HEK293 (cell line): ENCODE measurements around the gene CCR6.

ENCODE experiments used
- CTCF ChIA-PET: fragments of 350-600 bp; formaldehyde crosslinking; extraction: SDS; loops from one replicate; lab custom pipeline; 2021; ENCODE audit warnings: antibody characterized with exemption; lab: Yijun Ruan, JAX
- POLR2A ChIA-PET: fragments of 300-600 bp; formaldehyde crosslinking; extraction: SDS; loops from one replicate; lab custom pipeline; 2020; ENCODE audit warnings: antibody characterized with exemption, inconsistent platforms; lab: Yijun Ruan, JAX
- H3K27ac ChIP-seq: fragments of 200-500 bp; sonication (Bioruptor generic); 2 replicates; pipeline ENCODE4 v1.5.1; 2014; ENCODE audit warnings: low read depth, low read length, control low read depth, inconsistent platforms; ENCODE audit errors: extremely low read depth
- H3K36me3 ChIP-seq, 2 experiments: fragments of 200-500 bp in 1 of 2; sonication (Bioruptor generic) in 1 of 2; 1 replicate in 1 of 2; 2 replicates in 1 of 2; pipeline ENCODE4 v1.5.1; 2014 to 2017; ENCODE audit warnings: inconsistent platforms in 2 of 2, low read length in 2 of 2; ENCODE audit not compliant: control insufficient read depth in 2 of 2, insufficient read depth in 1 of 2
- H3K4me1 ChIP-seq: fragments of 200-500 bp; sonication (Bioruptor generic); 2 replicates; pipeline ENCODE4 v1.5.1; 2014; ENCODE audit warnings: mild to moderate bottlenecking, low read length, inconsistent platforms; ENCODE audit not compliant: control insufficient read depth, insufficient read depth
- H3K4me3 ChIP-seq: 2 replicates; pipeline ENCODE4 v1.5.1; 2011; ENCODE audit warnings: low read depth, mild to moderate bottlenecking, control low read depth, low read length, moderate library complexity
- H3K9me3 ChIP-seq: fragments of 200-500 bp; sonication (Bioruptor generic); 2 replicates; pipeline ENCODE4 v1.5.1; 2014; ENCODE audit warnings: low read depth, low read length, inconsistent platforms; ENCODE audit not compliant: control insufficient read depth, insufficient read depth
- EGR2 ChIP-seq: fragments of 450-650 bp; formaldehyde crosslinking; IDR thresholded peaks from 2 replicates; pipeline ENCODE4 v1.5.1; 2016; ENCODE audit warnings: low read depth, missing biosample characterization, missing genetic modification characterization
- KLF9 ChIP-seq: fragments of 450-650 bp; formaldehyde crosslinking; IDR thresholded peaks from 2 replicates; pipeline ENCODE4 v1.5.1; 2016; ENCODE audit warnings: missing biosample characterization, missing genetic modification characterization, low read depth
- PRDM4 ChIP-seq: fragments of 450-650 bp; formaldehyde crosslinking; IDR thresholded peaks from 2 replicates; pipeline ENCODE4 v1.5.1; 2017; ENCODE audit warnings: missing biosample characterization, missing genetic modification characterization
- ZFHX2 ChIP-seq: fragments of 450-650 bp; formaldehyde crosslinking; conservative IDR thresholded peaks from 2 replicates; pipeline ENCODE4 v1.5.1; 2016; ENCODE audit warnings: missing biosample characterization, missing genetic modification characterization
- ZNF112 ChIP-seq: fragments of 450-650 bp; formaldehyde crosslinking; IDR thresholded peaks from 2 replicates; pipeline ENCODE4 v1.5.0; 2017; ENCODE audit warnings: missing biosample characterization, missing genetic modification characterization
- ZNF155 ChIP-seq: fragments of 450-650 bp; formaldehyde crosslinking; IDR thresholded peaks from 2 replicates; pipeline ENCODE4 v1.5.1; 2016; ENCODE audit warnings: missing biosample characterization, missing genetic modification characterization
- ZNF37A ChIP-seq: fragments of 450-650 bp; IDR thresholded peaks from 2 replicates; pipeline ENCODE4 v1.5.1; 2018; ENCODE audit warnings: missing biosample characterization, missing genetic modification characterization
- ZNF488 ChIP-seq: fragments of 450-650 bp; formaldehyde crosslinking; IDR thresholded peaks from 2 replicates; pipeline ENCODE4 v1.5.1; 2016; ENCODE audit warnings: missing biosample characterization, missing genetic modification characterization
- ZNF621 ChIP-seq: fragments of 450-650 bp; formaldehyde crosslinking; IDR thresholded peaks from 2 replicates; pipeline ENCODE4 v1.5.1; 2017; ENCODE audit warnings: missing biosample characterization, missing genetic modification characterization
- ZNF629 ChIP-seq: fragments of 450-650 bp; formaldehyde crosslinking; IDR thresholded peaks from 2 replicates; pipeline ENCODE4 v1.5.1; 2017; ENCODE audit warnings: missing biosample characterization, missing genetic modification characterization
- ZNF658 ChIP-seq: fragments of 450-650 bp; formaldehyde crosslinking; IDR thresholded peaks from 2 replicates; pipeline ENCODE4; 2016; ENCODE audit warnings: missing biosample characterization, missing genetic modification characterization
- ZNF664 ChIP-seq: fragments of 450-650 bp; formaldehyde crosslinking; IDR thresholded peaks from 2 replicates; pipeline ENCODE4 v1.5.1; 2016; ENCODE audit warnings: missing biosample characterization, missing genetic modification characterization
- ZSCAN23 ChIP-seq: fragments of 450-650 bp; formaldehyde crosslinking; IDR thresholded peaks from 2 replicates; pipeline ENCODE4 v1.5.1; 2016; ENCODE audit warnings: missing biosample characterization, missing genetic modification characterization

The CCR6 gene

GRCh38 chr6:167130712-167131684 lies 8.1 kb downstream of the CCR6 start:
- no peak overlapping the region for H3K4me3 ChIP-seq
- no peaks in the 10 kb centered on the region for H3K9me3 ChIP-seq
- H3K27ac ChIP-seq = no peak overlapping the region
- no peaks in the 10 kb centered on the region for H3K36me3 ChIP-seq
- H3K4me1 ChIP-seq = no peaks in the 10 kb centered on the region
- POLR2A ChIA-PET = no interaction called here
- TF ChIP-seq ZFHX2 (tag by site-specific recombination) (peak; percentile 10; the same call in 1 of the 2 replicates), EGR2 (tag by site-specific recombination) (peak; percentile 24; the same call in 1 of the 2 replicates), ZNF488 (tag by site-specific recombination) (no peak)
- CTCF ChIA-PET = interaction anchor here (0.6 to 1.5 kb wide), 4 partner anchors 99 to 419 kb away, joined by 3 to 4 read pairs (median 3); no protein-coding TSS in a partner anchor

GRCh38 chr6:167134448-167135328 lies 11.8 kb downstream of the CCR6 start:
- no peaks in the 10 kb centered on the region for H3K4me1 ChIP-seq
- H3K36me3 ChIP-seq = no peaks in the 10 kb centered on the region
- no peaks in the 10 kb centered on the region for H3K9me3 ChIP-seq
- ChIA-PET POLR2A (no interaction called here), CTCF (interaction anchor here (1.1 to 2.2 kb wide), 2 partner anchors 7 to 359 kb away, joined by 3 to 20 read pairs; no protein-coding TSS in a partner anchor)
- H3K27ac ChIP-seq = no peak overlapping the region
- TF ChIP-seq KLF9 (tag by site-specific recombination) = no peak
- H3K4me3 ChIP-seq = no peak overlapping the region

- TF ChIP-seq ZNF621 (no peak), PRDM4 (tag by site-specific recombination) (no peak), ZNF664 (tag by site-specific recombination) (no peak), ZSCAN23 (tag by site-specific recombination) (no peak), ZNF658 (tag by site-specific recombination) (no peak), ZNF629 (no peak), ZNF112 (tag by site-specific recombination) (no peak), ZNF37A (tag by site-specific recombination) (no peak), ZNF155 (tag by site-specific recombination) (no peak)
- CTCF ChIA-PET = no interaction called here
- no peaks in the 10 kb centered on the region for H3K9me3 ChIP-seq
- POLR2A ChIA-PET = no interaction called here
- H3K4me3 ChIP-seq = no peak overlapping the region
- H3K36me3 ChIP-seq = no peaks in the 10 kb centered on the region
- no peaks in the 10 kb centered on the region for H3K4me1 ChIP-seq
- no peak overlapping the region for H3K27ac ChIP-seq
These were observed 13.5 kb downstream of the CCR6 start for GRCh38 chr6:167136376-167136775.
